Activated CD8-positive, alpha-beta memory T cell treated with anti-CD3 and anti-CD28 coated beads for 36 hours (primary cell): ENCODE measurements around the gene SGSH. TPM values are rescaled to one million over a fixed set of nuclear protein-coding genes. Genes with fewer than 3 reads are reported as not detected.

ENCODE experiments used
- CTCF ChIA-PET: fragments of 350-600 bp; sonication (Branson Sonifier 250); formaldehyde crosslinking; loops from one replicate; lab custom pipeline; 2021; ENCODE audit warnings: antibody characterized with exemption; lab: Charles Lee
- POLR2A ChIA-PET: fragments of 350-600 bp; sonication (Branson Sonifier 250); formaldehyde crosslinking; loops from one replicate; lab custom pipeline; 2021; ENCODE audit warnings: antibody characterized with exemption; lab: Charles Lee
- total RNA-seq, 2 experiments: library from RNA; stranded (reverse); gene quantifications; one replicate each; pipeline ENCODE4 v1.2.3, GENCODE V29; 2021

SGSH gene
- total RNA-seq, 2 experiments from 2014 or later = 11.3 to 12.2 TPM

DNA sequence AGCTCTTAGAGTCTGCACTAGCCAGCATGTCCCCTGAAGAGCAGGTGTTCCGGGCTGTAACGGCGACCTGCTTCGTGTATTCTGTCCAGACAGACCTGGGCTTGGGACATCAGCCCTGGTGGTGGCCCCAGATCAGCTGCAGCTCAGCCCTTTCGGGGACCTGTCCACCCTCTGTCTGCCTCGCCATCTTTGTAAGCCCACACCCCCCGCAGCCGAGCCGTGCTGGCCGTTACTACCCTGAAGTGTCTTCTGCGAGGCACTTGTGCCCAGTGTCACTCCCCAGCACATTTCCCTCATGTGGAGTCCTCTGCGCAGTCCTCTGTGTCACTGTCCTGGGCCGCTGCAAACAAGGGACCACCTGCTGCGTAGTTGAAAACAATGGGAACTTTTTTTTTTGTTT, 39.9 kb downstream of the SGSH start:
- POLR2A ChIA-PET = no interaction called here
- CTCF ChIA-PET = no interaction called here

DNA sequence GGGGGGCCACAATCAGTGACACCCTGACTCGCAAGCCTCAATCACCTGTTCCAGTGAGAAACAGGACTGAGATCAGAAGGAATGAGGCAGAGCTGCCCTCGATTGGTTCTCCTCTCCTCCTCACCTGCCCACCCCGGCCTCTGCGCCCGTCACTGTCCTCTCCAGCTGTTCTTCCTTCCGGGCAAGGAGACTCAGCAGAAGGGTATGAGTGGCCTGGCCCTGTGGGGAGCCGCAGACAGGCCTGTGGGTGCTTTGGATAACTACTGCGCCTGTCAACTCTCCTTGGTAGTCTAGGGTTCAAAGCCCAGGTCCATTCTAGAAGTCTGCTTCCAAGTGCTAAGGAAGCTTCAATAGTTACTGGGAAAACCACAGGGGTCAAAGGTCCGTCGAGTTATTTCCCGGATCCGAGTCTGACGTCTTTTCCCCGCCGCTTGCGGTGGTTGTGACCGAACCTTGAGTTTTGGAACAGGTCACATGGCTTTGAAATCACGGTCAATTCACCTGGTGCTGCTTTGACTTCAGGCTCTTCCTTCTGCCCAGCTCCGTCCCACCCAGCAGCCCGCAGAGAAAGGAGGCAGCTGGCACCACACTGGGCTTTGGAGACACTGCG, 42.0 kb downstream of the SGSH start:
- ChIA-PET CTCF (no interaction called here), POLR2A (no interaction called here)

DNA sequence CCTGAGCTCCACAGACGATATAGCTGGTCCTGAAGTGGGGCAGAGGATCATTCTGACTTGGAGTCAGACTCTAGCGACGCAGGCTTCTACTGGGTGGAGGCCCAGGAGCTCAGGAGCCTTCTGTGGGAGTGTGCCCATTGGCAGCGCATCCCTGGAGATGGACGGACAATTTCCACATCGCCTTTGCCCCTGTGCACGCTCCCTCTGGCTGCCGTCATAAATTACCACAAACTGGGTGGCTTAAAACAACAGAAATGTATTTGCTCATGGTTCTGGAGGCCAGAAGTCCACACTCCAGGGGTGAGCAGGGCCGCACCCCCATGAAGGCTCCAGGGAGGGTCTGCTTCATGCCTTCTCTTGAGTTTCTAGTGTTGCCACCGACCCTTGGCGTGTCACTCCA, 43.4 kb downstream of the SGSH start:
- ChIA-PET CTCF (no interaction called here), POLR2A (no interaction called here)

DNA sequence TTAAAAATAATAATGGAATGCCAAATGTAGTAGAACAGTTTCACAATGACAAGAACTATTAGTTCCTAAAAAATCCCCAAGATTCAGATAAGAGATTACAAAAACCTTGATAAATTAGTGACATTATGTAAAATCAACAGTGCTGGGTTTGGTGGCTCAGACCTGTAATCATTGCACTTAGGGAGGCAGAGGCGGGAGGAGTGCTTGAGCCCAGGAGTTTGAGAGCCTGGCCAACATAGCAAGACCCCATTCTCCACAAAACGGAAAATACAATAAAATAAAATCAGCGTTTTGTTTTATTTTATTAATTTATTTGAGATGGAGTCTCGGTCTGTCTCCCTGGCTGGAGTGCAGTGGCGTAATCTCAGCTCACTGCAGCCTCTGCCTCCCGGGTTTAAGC, 46.2 kb downstream of the SGSH start:
- ChIA-PET CTCF (no interaction called here), POLR2A (no interaction called here)

DNA sequence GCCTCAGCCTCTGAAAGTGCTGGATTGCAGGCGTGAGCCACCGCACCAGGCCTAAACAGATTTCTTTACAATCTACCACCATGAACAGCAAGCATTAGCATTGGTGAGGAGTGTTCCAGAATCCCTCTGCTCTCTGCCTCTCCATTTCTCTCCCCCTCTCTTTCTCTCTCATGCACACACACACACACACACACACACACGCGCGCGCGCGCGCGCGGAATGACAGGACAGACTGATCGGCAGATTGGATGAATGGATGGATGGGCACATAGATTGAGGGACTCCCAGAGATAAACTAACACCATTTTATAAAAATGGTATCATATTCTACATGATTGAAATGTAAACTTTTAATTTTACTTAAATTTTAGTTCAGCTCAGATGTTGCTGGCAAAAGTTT, 47.0 kb downstream of the SGSH start:
- POLR2A ChIA-PET = no interaction called here
- CTCF ChIA-PET = no interaction called here

DNA sequence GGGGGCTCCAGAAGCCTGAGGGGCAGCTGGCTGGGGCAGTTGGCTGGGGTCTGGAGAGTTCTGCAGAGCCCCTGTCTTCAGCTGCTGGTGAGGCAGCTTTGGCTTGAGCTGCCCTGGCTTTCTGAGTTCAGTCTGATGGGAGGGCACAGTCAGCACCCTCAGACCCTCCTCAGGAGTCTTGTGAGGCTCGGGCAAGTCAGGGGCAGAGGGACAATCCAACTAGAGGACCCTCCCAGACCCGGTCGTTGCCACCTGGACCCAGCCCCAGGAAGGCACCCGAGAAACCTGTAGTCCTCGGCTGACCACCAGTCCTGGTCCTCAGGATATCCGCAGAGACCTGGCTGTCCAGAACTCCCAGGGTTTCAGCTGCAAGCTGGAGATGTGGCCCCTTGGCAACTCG, 48.5 kb downstream of the SGSH start:
- POLR2A ChIA-PET = no interaction called here
- CTCF ChIA-PET = no interaction called here

DNA sequence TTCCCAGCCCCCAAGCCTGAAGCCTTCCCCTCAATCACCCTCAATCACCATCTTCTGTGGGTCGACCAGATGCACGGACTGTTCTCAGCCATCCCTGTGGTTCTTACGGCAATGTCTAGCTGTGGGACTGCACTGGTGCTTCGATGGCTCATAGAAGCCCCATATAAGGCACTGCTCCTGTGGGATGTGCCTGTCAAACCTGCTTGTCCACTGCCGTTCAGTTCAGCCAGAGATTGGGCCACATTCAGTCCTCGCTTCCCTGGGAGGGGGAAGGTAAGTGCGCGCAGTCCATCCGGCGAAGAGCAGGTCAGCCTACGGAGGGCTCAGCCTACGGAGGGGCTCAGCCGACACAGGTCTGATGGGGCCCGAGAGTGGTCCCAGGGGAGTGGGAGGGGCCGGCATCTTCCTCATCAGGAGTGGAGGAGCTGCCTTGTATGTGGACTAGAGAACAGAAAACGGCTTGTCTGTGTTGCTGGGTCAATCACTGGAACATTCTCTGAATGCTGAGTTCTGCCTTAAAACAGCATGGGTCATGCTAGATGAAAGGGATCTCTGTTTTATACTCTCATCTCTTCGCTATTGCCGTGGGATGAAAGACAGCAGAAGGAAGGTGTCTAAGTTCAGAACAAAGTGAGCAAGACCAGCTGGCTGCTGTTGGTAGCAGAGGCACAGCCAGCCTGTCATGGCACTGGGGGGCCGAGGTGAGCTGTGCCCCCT, 50.2 kb downstream of the SGSH start, which contains the start of gene CARD14:
Gene CARD14 (plus strand): TSS at position 247 of the 717 bp plus-strand sequence. CDS start 11,409 bp downstream, outside the sequence.
- CTCF ChIA-PET = no interaction called here
- POLR2A ChIA-PET = no interaction called here

DNA sequence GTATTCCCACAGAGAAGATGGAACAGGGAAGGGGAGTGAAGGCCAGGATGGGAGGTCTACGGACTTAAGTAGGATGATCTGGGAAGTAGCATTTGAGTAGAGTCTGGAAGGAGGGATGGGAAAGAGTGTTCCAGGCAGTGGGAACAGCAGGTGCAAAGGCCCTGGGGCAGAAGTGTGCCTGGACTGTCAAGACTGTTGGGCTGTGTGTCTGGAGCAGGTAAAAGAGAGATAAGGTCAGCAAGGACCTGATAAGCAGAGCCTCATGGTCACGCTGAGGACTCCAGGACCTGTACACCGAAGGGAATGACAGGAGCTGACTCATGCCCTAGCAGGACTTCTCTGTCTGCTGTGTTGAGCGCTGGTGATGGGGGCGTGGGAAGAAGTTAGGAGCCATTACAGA, 51.0 kb downstream of the SGSH start:
- CTCF ChIA-PET = no interaction called here
- POLR2A ChIA-PET = no interaction called here

DNA sequence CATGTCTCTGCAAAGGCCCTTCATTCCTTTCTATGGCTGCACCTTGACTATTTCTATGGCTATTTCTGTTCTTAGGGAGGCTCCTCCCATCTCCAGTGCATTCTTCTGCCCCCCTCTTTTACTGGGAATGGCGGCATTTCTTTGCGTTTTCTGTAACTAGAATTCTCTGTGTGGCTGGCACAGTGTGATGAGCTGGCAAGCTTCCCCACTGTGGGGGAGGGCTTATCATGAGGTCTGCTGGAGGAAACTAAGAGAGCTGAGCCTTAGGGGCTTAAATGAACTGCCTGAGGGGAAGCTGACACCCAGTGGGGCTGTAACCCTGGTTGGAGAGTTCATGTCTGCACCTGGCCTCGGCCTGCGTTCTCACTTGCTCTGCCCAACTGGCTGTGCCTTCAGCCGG, 51.8 kb downstream of the SGSH start:
- ChIA-PET POLR2A (no interaction called here), CTCF (no interaction called here)

DNA sequence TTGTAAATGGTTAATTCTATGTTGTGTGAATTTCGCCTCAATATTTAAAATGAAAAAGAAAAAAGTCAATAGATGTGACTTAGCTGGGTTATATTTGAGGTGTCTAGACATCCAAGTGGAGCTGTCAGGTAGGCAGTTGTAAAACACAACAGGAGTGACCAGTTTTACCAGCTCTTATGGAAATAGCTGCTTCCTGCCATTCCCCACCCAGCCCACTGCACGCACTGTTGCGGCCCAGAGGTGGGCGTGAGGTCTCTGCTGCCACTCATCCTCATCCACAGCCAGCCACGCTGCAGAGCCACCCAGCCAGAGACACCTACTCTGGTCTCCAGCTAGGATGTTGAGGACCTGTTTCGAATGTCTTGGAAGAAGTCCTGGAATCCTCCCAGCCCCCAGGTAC, 53.7 kb downstream of the SGSH start:
- ChIA-PET POLR2A (interaction anchor here (0.7 kb wide), 1 partner anchor 190 kb away, joined by 4 read pairs; no protein-coding TSS in a partner anchor), CTCF (interaction anchor here (0.7 kb wide), 1 partner anchor 84 kb away, joined by 3 read pairs; no protein-coding TSS in a partner anchor)

DNA sequence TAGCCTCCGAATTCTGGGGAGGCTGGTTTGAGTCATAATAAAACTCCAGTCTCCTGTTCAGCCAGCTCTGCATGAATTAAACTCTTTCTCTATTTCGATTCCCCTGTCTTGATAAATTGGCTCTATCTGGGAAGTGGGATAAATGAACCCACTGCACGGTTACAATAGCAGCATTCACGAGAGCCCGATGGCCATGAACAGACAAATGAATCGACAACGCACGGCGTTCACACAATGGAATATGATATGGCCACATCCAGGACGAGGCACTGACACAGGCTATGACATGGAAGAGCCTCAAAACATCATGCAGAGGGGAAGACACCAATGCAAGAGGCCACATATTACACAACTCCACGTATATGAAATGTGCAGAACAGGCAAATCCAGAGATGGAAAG, 55.9 kb downstream of the SGSH start:
- ChIA-PET POLR2A (no interaction called here), CTCF (no interaction called here)

DNA sequence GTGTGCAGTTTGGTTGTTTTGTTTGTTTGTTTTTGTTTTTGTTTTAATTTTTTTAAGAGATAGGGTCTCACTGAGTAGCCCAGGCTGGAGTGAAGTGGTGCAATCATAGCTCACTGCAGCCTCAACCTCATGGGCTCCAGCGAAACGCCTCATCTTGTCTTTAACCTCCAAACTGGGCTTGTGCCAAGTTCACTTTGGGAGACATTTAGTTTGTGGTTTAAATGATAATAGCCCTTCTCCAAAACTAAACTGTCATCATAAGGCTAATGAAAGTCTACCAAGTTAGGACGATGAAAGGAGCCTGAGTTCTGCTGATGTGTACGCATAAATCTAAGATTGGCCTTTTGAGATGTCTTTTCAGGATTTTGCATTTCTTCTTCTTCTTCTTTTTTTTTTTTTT, 56.8 kb downstream of the SGSH start:
- POLR2A ChIA-PET = no interaction called here

DNA sequence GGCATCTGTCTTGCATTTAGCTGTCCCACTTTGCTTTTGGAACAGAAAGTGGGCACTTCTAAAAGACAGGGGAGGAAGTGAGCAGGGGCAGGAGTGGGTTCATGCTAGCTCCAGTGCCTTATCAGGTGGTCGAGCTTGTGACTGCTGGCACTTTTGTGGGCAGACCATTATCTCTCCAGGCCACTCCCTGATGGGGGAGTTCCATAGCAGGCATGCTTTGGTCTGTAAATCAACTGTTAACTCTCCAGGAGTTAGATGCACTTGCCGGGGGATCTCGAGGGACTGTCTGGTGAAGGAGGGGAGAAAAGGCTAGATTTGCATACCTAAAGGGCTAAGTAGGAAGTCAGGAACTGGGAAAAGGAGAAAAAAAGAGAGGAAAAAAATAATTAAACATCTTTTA, 59.6 kb downstream of the SGSH start:
- ChIA-PET POLR2A (no interaction called here), CTCF (interaction anchor here (0.6 to 0.7 kb wide), 2 partner anchors 61 to 78 kb away, joined by 3 read pairs; no protein-coding TSS in a partner anchor)

More for the DNA sequence above, 56.8 kb downstream of the SGSH start:
- CTCF ChIA-PET = no interaction called here

Other genes with a start within 250 kb of the SGSH start
- 1 to 10 TPM; 6.5 to 6.8 TPM for gene TBC1D16, start 184.5 kb downstream of the SGSH start, total RNA-seq
- gene CCDC40, start 183.7 kb downstream of the SGSH start, total RNA-seq = 1 to 10 TPM; 2.6 to 2.7 TPM
- gene GAA, start 118.8 kb downstream of the SGSH start, total RNA-seq = 10 to 100 TPM; 38.7 to 43.1 TPM
- gene EIF4A3, start 73.2 kb downstream of the SGSH start, total RNA-seq = 100 to 1,000 TPM; 179 to 183 TPM
- not detected for gene CARD14, start 50.3 kb downstream of the SGSH start, total RNA-seq
- 1 to 10 TPM; 4.9 to 7.1 TPM for gene SLC26A11, start 94 bp upstream of the SGSH start, total RNA-seq
- gene RNF213, start 40.5 kb upstream of the SGSH start, total RNA-seq = 100 to 1,000 TPM; 152 TPM
- 10 to 100 TPM; 11.9 to 15.2 TPM for gene ENDOV, start 194.8 kb upstream of the SGSH start, total RNA-seq